Glutamatergic neuron (in vitro differentiated cells): ENCODE data around the gene YY2. TPM values are rescaled to one million over a fixed set of nuclear protein-coding genes. Genes with fewer than 3 reads are reported as not detected.
"Not testable (repeated sequence)": the region's sequence is repeated elsewhere in the genome, so short reads cannot be mapped to it uniquely, and the experiment has no call there.

ENCODE experiments used
- DNase-seq: peaks from one replicate; pipeline ENCODE4 v3.0.0; 2022
- H3K27ac Mint-ChIP-seq: one replicate; pipeline ENCODE4 v1.8.0; 2020; ENCODE audit warnings: mild to moderate bottlenecking, mixed read lengths, inconsistent platforms; ENCODE audit not compliant: unreplicated experiment
- H3K27me3 Mint-ChIP-seq: one replicate; pipeline ENCODE4 v1.8.0; 2020; ENCODE audit warnings: mild to moderate bottlenecking, moderate library complexity, mixed read lengths, inconsistent platforms; ENCODE audit not compliant: unreplicated experiment
- H3K36me3 Mint-ChIP-seq: one replicate; pipeline ENCODE4 v1.8.0; 2020; ENCODE audit warnings: mild to moderate bottlenecking, mixed read lengths, inconsistent platforms; ENCODE audit not compliant: unreplicated experiment
- H3K4me1 Mint-ChIP-seq: one replicate; pipeline ENCODE4 v1.8.0; 2020; ENCODE audit warnings: mild to moderate bottlenecking, low read depth, mixed read lengths, inconsistent platforms; ENCODE audit not compliant: unreplicated experiment
- H3K4me3 Mint-ChIP-seq: one replicate; pipeline ENCODE4 v1.8.0; 2020; ENCODE audit warnings: mild to moderate bottlenecking, mixed read lengths, inconsistent platforms; ENCODE audit not compliant: unreplicated experiment
- H3K9me3 Mint-ChIP-seq: one replicate; pipeline ENCODE4 v1.8.0; 2020; ENCODE audit warnings: mild to moderate bottlenecking, moderate library complexity, mixed read lengths, inconsistent platforms; ENCODE audit not compliant: unreplicated experiment
- CTCF ChIP-seq: fragments of 200-600 bp; sonication (generic); IDR thresholded peaks from one replicate; pipeline ENCODE4 v1.5.0; 2021; ENCODE audit not compliant: partially characterized antibody, unreplicated experiment
- total RNA-seq: library from RNA; stranded (reverse); fragmentation: NEBNext Ultra II Directional; extraction: Animal tissue kit (Norgen Biotek cat#: 25700); gene quantifications from one replicate; pipeline ENCODE4 v1.2.1, GENCODE V29; 2021; ENCODE audit not compliant: unreplicated experiment

Gene YY2
- total RNA-seq, 1 donor from 2014 or later: 1.1 TPM

- Mint-ChIP-seq H3K4me3 (no peak overlapping the region), H3K36me3 (no peaks in the 10 kb centered on the region), H3K27me3 (no peaks in the 10 kb centered on the region), H3K4me1 (no peaks in the 10 kb centered on the region), H3K9me3 (no peaks in the 10 kb centered on the region), H3K27ac (no peak overlapping the region)
- DNase-seq: no peak
- no peak for TF ChIP-seq CTCF
Measured at GRCh38 chrX:21873063-21873775, 17.4 kb downstream of the YY2 start.

- not testable (repeated sequence) for DNase-seq, H3K36me3 Mint-ChIP-seq, H3K4me3 Mint-ChIP-seq, H3K27me3 Mint-ChIP-seq, H3K9me3 Mint-ChIP-seq, H3K27ac Mint-ChIP-seq, H3K4me1 Mint-ChIP-seq
Measured at GRCh38 chrX:21874182-21874581, 18.4 kb downstream of the YY2 start.

- no peaks in the 10 kb centered on the region for H3K9me3 Mint-ChIP-seq
- no peak for DNase-seq
- no peaks in the 10 kb centered on the region for H3K36me3 Mint-ChIP-seq
- no peaks in the 10 kb centered on the region for H3K4me1 Mint-ChIP-seq
- H3K4me3 Mint-ChIP-seq: no peak overlapping the region
- H3K27me3 Mint-ChIP-seq: no peaks in the 10 kb centered on the region
- no peak overlapping the region for H3K27ac Mint-ChIP-seq
- no peak for TF ChIP-seq CTCF
Measured at GRCh38 chrX:21875013-21875412, 19.2 kb downstream of the YY2 start.

GRCh38 chrX:21881881-21882574 is 26.2 kb downstream of the YY2 start:
- TF ChIP-seq CTCF: no peak
- no peaks in the 10 kb centered on the region for H3K9me3 Mint-ChIP-seq
- H3K36me3 Mint-ChIP-seq: no peaks in the 10 kb centered on the region

GRCh38 chrX:21883258-21883657 is 27.5 kb downstream of the YY2 start:
- no peak for DNase-seq
- H3K9me3 Mint-ChIP-seq: no peaks in the 10 kb centered on the region
- H3K36me3 Mint-ChIP-seq: no peaks in the 10 kb centered on the region
- H3K27ac Mint-ChIP-seq: no peak overlapping the region
- no peak for TF ChIP-seq CTCF
- H3K27me3 Mint-ChIP-seq: no peaks in the 10 kb centered on the region
- H3K4me1 Mint-ChIP-seq: peaks cover 1% of the 10 kb centered on the region
- H3K4me3 Mint-ChIP-seq: no peak overlapping the region

More at GRCh38 chrX:21881881-21882574, 26.2 kb downstream of the YY2 start:
- no peak for DNase-seq
- Mint-ChIP-seq H3K27ac (no peak overlapping the region), H3K4me3 (no peak overlapping the region), H3K27me3 (no peaks in the 10 kb centered on the region), H3K4me1 (peaks cover 1% of the 10 kb centered on the region)
